D721Med (cell line): ENCODE data around the gene GJA9.
A peak's percentile ranks its signal among the peaks of the same experiment; 100 is the strongest.
"Not testable (repeated sequence)": the region's sequence is repeated elsewhere in the genome, so short reads cannot be mapped to it uniquely, and the experiment has no call there.

ENCODE experiments used
- DNase-seq: peaks from one replicate; pipeline ENCODE4 v3.0.0; 2011; ENCODE audit warnings: low spot score; ENCODE audit not compliant: insufficient read length
- FAIRE-seq: peaks from 2 replicates; lab custom pipeline; 2011; peaks lifted over from hg19 to GRCh38; lab: Jason Lieb, UNC
- TF ChIP-seq, protein P1 (sequence below): IDR thresholded peaks from 2 replicates; pipeline ENCODE4 v1.5.1; 2012; ENCODE audit warnings: mild to moderate bottlenecking, control low read depth; ENCODE audit not compliant: insufficient read depth; ENCODE audit errors: missing control alignments

Gene GJA9

DNA sequence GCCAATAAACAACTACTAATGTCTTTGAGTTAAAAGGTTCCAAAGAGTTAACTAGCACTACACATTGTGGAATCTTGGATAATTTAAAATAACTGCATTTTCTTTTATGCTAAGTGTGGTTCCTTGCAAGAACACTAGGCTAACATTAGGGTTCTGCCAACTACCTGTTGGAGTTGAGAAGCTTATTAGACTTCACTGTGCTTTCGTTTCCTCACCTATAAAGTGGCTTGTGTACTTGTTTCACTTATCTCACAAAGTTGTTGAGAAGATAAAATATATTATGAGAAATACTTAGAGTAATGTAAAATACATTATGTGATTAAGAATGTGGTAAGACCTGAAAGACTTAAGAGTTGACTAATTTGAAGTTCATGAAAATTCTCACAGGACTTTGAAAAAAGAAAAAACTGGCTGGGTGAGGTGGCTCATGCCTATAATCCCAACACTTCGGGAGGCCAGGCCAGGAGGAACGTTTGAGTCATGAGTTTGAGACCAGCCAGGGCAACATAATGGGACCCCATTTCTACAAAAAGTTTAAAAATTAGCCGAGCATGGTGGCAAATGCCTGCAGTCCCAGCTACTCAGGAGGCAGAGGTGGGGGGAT lies 16.2 kb downstream of the GJA9 start:
- no peak for DNase-seq
- TF ChIP-seq, protein P1, sequence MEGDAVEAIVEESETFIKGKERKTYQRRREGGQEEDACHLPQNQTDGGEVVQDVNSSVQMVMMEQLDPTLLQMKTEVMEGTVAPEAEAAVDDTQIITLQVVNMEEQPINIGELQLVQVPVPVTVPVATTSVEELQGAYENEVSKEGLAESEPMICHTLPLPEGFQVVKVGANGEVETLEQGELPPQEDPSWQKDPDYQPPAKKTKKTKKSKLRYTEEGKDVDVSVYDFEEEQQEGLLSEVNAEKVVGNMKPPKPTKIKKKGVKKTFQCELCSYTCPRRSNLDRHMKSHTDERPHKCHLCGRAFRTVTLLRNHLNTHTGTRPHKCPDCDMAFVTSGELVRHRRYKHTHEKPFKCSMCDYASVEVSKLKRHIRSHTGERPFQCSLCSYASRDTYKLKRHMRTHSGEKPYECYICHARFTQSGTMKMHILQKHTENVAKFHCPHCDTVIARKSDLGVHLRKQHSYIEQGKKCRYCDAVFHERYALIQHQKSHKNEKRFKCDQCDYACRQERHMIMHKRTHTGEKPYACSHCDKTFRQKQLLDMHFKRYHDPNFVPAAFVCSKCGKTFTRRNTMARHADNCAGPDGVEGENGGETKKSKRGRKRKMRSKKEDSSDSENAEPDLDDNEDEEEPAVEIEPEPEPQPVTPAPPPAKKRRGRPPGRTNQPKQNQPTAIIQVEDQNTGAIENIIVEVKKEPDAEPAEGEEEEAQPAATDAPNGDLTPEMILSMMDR: no peak
- FAIRE-seq: no peak

DNA sequence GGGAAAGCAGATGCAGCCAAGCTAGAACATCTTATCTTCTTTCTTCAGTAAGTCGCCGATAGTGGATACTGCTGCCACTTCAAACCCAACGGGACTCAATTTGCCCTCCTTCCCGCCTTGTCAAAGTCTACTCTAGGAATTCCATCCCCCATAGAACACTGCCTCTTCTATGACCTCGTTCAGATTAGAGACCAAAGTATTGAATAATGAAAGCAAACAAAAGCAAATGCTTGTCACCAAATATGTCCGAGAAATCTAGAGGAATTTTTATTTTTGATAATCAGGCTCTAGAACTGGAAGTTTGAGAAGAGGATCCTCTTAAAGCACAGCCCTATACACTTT lies 21.0 kb downstream of the GJA9 start:
- DNase-seq (no peak), FAIRE-seq (no peak)
- TF ChIP-seq, protein P1: no peak

DNA sequence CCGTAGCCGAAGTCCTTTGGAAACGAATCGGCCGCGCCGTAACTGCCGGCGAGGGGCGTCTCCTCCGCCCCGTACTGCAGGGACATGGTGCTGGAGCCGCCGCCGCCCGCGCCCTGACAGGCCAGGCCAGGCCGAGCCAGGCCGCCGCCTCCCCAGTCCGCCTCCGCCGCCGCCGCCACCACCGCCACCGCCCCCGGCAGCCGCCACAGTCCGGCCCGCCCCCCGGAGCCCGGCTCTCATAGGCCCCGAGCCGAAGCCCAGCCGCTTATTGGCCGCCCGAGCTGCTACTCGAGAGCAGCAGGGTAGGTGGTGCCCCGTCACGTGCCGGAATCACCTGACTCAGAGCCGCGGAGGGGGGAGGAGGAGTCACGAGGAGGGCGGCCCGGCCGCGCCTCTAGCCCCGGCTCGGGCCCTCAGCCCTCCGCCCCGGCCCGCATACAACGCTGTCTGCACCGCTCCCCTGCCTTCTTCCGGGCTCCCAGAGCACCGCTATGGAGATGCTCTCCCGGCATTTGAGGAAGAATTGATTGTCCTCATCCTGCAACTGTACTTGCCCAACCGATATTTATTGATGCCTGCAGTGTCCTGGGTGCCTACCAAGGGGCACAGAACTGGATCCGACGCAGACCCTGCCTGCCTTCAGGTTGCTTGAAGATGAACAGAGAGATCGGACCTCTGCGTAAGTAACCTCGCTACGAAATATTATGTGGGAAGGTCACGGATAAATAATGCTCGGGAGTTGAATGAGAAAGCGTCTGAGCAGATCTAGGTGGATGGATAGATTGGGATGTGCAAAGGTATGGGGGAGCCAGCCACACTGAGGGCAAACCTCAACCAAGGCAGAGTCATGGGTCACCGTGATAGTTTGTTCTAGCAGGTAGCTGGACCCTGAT lies 21.6 kb downstream of the GJA9 start, which contains the start of gene RRAGC:
Gene RRAGC, minus strand, starts transcription at position 212 of the 893 bp plus-strand sequence. Its CDS starts 126 bp downstream, at position 86.
- TF ChIP-seq, protein P1: no peak
- FAIRE-seq (no peak), DNase-seq (peak; percentile 91)

DNA sequence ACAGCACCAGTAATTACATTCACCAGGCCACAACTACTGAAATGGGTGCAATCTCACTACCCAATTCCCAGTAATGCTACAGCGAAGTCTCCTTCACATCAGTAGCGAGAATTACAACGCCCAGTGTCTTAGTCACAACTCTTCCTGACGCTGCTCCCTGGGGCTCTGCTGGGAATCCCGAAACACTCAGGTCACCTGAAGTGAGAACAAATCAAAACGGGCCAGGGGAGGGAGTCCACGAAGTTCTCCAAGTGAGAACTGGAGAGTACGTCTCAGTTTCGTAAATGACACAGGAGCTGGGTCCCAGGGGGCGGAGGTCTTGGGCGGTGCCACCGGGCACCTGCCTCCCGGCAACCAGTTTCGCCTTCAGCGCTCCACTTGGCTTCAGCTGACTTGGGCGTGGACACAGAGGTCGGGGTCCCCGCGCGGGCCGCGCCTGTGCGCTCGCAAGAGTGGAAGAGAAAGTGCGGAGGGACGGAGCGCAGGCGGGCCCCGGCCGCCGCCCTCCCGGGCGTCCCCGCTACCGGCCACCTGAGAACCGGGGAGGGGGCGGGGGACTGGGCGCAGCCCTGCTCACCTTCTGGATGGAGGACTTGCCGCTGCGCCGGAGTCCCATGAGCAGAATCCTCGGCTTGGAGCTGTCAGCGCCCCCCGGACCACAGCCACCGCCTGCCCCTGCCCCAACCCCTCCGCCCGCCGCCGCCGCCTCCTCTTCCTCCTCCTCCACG lies 22.4 kb downstream of the GJA9 start:
- no peak for FAIRE-seq
- TF ChIP-seq, protein P1: no peak
- no peak for DNase-seq

DNA sequence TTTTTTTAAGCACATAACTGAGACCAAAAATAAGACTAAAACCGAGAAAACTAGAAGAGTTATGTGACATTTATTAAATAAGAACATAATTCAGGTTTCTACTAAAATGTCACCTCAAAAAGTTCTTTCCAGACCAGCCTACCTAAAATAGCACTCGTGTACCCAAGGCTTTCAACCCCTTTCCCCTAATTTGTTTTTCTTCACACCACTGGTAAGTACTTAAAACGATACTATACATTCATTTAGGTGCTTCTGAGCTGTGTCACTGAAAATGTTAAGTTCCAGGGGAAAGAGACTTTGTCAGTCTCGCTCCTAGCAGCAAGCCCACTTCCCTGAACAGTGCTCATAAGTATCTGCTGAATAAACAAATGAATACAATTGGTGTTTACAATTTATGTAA lies 28.6 kb downstream of the GJA9 start:
- TF ChIP-seq, protein P1: no peak
- DNase-seq (no peak), FAIRE-seq (no peak)

DNA sequence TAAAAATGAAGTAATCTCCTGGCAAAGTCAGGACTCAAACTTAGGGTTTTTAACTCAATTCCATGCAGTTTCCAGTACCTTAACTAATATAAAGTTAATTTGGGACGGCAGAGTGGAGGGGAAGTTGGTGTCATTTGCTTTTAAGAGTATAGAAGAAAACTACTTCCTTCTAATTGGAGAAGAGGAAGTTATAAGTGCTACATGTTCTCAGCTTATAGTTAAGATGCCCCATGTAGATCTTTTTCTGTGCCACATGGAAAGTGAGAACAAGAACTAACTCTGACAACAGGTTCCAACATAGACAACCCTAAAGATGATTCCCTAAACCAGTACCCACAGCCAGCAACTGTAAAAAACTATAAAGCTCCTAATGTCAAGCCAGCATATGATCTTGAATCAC lies 33.3 kb downstream of the GJA9 start:
- TF ChIP-seq, protein P1: no peak
- DNase-seq (no peak), FAIRE-seq (no peak)

DNA sequence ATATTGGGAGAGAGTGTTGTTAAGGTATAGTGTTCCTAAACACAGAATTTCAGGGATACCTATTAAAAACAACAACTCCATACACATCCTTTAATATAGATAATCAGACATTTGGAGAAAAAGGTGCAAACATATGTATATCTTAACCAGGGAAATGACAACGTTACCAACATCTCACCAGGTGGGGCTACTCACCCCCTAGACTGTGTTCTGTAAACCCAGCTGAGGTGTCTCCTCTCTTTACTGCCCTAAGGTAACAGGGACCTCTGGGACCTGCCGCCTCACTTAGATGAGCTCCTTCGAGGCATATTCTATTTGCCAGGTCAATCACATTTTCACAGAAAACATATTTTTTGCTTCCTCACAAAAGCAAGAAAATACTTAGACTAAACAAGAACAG lies 35.2 kb downstream of the GJA9 start:
- DNase-seq (no peak), FAIRE-seq (no peak)
- TF ChIP-seq, protein P1: no peak

DNA sequence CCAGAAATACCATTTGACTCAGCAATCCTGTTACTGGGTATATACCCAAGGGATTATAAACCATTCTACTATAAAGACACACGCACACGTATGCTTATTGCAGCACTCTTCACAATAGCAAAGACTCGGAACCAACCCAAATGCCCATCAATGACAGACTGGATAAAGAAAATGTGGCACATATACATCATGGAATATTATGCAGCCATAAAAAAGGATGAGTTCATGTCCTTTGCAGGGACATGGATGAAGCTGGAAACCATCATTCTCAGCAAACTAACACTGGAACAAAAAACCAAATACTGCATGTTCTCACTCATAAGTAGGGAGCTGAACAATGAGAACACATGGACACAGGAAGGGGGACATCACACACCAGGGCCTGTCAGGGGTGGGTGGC lies 36.3 kb downstream of the GJA9 start:
- FAIRE-seq: not testable (repeated sequence)

More for the DNA sequence above, 36.3 kb downstream of the GJA9 start:
- not testable (repeated sequence) for DNase-seq
